HFFc6 (cell line): Measurements from ENCODE around the gene PDE4B. TPM values are rescaled to one million over a fixed set of nuclear protein-coding genes. Genes with fewer than 3 reads are reported as not detected.

Experiments used
- DNase-seq: peaks from one replicate; pipeline ENCODE4 v3.0.0-alpha.2; 2018
- H3K27ac Mint-ChIP-seq: 2 replicates; pipeline ENCODE4 v1.8.0; 2020; ENCODE audit warnings: mild to moderate bottlenecking, mixed read lengths
- H3K27me3 Mint-ChIP-seq: 2 replicates; pipeline ENCODE4 v1.8.0; 2021; ENCODE audit warnings: mild to moderate bottlenecking, moderate library complexity, mixed read lengths; ENCODE audit not compliant: insufficient read depth
- H3K36me3 Mint-ChIP-seq: 2 replicates; pipeline ENCODE4 v1.8.0; 2021; ENCODE audit warnings: low read depth, mixed read lengths
- H3K4me1 Mint-ChIP-seq: 2 replicates; pipeline ENCODE4 v1.8.0; 2020; ENCODE audit warnings: low read depth, mixed read lengths
- H3K4me3 Mint-ChIP-seq: 2 replicates; pipeline ENCODE4 v1.8.0; 2020; ENCODE audit warnings: mild to moderate bottlenecking, moderate library complexity, mixed read lengths
- H3K9me3 Mint-ChIP-seq: 2 replicates; pipeline ENCODE4 v1.8.0; 2020; ENCODE audit warnings: mild to moderate bottlenecking, mixed read lengths
- total RNA-seq, 6 experiments: library from RNA; stranded (reverse); fragmentation: NEBNext Ultra II Directional; extraction: Animal tissue kit (Norgen Biotek cat#: 25700); gene quantifications; 2 replicates in 1 of 6; 3 replicates in 5 of 6; pipeline ENCODE4 v1.2.3, GENCODE V29; 2021
- TF ChIP-seq, protein P1 (sequence below): fragments of 200-600 bp; sonication (generic); IDR thresholded peaks from 2 replicates; pipeline ENCODE4 v1.5.0; 2021; ENCODE audit warnings: antibody characterized with exemption, mild to moderate bottlenecking

PDE4B gene
- total RNA-seq, 6 experiments from 2014 or later = 34.9 to 57.6 (median 42.8) TPM

DNA sequence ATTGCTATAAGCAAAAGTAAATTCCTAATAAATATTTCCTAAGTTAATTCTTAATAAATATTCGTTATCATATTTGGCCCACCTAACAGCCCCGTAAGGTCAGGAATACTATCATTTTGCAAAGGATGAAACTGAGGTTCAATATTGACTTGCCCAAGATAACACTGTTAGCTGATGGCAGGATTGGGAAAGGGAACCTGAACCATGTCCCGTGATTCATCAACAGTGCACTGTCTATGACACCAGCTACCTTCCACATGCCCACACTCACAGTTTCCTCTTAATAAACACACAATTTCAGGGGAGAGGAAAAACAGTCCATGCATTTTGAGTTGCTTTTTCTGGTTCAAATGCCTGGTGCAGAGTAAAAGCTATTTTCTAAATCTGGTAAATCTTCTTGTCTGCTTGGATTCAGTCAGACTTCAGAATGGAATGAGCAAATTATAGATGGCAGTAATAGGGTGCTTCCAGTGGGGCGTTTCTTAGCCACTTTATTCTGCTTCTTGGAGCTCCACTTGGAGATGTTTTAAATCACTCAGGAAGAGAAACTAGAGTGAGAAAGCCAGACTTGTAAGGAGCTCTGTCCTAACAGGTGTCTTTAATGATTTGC, 354.6 kb downstream of the PDE4B start:
- H3K27me3 Mint-ChIP-seq = peaks cover 4% of the 10 kb centered on the region
- no peaks in the 10 kb centered on the region for H3K36me3 Mint-ChIP-seq
- no peaks in the 10 kb centered on the region for H3K9me3 Mint-ChIP-seq
- H3K4me3 Mint-ChIP-seq = no peak overlapping the region
- TF ChIP-seq, protein P1, sequence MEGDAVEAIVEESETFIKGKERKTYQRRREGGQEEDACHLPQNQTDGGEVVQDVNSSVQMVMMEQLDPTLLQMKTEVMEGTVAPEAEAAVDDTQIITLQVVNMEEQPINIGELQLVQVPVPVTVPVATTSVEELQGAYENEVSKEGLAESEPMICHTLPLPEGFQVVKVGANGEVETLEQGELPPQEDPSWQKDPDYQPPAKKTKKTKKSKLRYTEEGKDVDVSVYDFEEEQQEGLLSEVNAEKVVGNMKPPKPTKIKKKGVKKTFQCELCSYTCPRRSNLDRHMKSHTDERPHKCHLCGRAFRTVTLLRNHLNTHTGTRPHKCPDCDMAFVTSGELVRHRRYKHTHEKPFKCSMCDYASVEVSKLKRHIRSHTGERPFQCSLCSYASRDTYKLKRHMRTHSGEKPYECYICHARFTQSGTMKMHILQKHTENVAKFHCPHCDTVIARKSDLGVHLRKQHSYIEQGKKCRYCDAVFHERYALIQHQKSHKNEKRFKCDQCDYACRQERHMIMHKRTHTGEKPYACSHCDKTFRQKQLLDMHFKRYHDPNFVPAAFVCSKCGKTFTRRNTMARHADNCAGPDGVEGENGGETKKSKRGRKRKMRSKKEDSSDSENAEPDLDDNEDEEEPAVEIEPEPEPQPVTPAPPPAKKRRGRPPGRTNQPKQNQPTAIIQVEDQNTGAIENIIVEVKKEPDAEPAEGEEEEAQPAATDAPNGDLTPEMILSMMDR = no peak
- DNase-seq = no peak
- H3K27ac Mint-ChIP-seq = no peak overlapping the region
- no peaks in the 10 kb centered on the region for H3K4me1 Mint-ChIP-seq

- H3K9me3 Mint-ChIP-seq = no peaks in the 10 kb centered on the region
- no peak for DNase-seq
- peaks cover 4% of the 10 kb centered on the region; the same call in 1 of the 2 replicates for H3K27me3 Mint-ChIP-seq
- no peak overlapping the region for H3K4me3 Mint-ChIP-seq
- no peak overlapping the region for H3K27ac Mint-ChIP-seq
- no peaks in the 10 kb centered on the region for H3K4me1 Mint-ChIP-seq
- no peaks in the 10 kb centered on the region for H3K36me3 Mint-ChIP-seq
- TF ChIP-seq, protein P1 = no peak
Measured at GRCh38 chr1:66152034-66152433, 359.3 kb downstream of the PDE4B start.

DNA sequence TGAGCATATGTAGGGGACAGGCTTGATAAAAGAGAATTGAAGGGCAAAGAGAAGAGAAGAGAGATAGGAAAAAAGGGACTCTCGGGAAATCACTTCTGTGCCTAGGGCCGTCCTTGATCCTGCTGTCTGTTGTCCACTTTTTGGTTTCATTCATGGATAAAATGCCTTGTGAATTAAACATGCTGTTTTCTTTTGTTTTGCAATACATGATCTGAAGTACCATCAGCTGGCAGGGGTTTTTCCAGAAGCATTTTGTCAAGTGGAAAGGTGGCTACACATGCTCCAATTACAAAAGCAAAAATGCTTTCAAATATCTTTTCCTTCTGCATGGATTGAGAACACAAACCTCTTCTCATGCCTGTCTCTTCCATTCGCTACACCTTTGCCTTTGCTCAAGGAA, 361.7 kb downstream of the PDE4B start:
- Mint-ChIP-seq H3K36me3 (no peaks in the 10 kb centered on the region), H3K27ac (no peak overlapping the region), H3K27me3 (peaks cover 2% of the 10 kb centered on the region; the same call in 1 of the 2 replicates), H3K4me3 (no peak overlapping the region), H3K9me3 (no peaks in the 10 kb centered on the region), H3K4me1 (no peaks in the 10 kb centered on the region)
- DNase-seq = no peak
- TF ChIP-seq, protein P1 = no peak

GRCh38 chr1:66156144-66156543, 363.4 kb downstream of the PDE4B start:
- Mint-ChIP-seq H3K4me1 (no peaks in the 10 kb centered on the region), H3K9me3 (no peaks in the 10 kb centered on the region), H3K36me3 (no peaks in the 10 kb centered on the region), H3K27ac (no peak overlapping the region), H3K4me3 (no peak overlapping the region), H3K27me3 (no peaks in the 10 kb centered on the region)
- TF ChIP-seq, protein P1 = no peak
- no peak for DNase-seq

GRCh38 chr1:66159800-66160199, 367.1 kb downstream of the PDE4B start:
- Mint-ChIP-seq H3K4me1 (no peaks in the 10 kb centered on the region), H3K27me3 (no peaks in the 10 kb centered on the region), H3K9me3 (no peaks in the 10 kb centered on the region), H3K27ac (no peak overlapping the region), H3K4me3 (no peak overlapping the region), H3K36me3 (no peaks in the 10 kb centered on the region)
- TF ChIP-seq, protein P1 = no peak
- no peak for DNase-seq

GRCh38 chr1:66160719-66161118, 368.0 kb downstream of the PDE4B start:
- Mint-ChIP-seq H3K27ac (no peak overlapping the region), H3K9me3 (no peaks in the 10 kb centered on the region), H3K4me3 (no peak overlapping the region), H3K36me3 (no peaks in the 10 kb centered on the region), H3K27me3 (no peaks in the 10 kb centered on the region), H3K4me1 (no peaks in the 10 kb centered on the region)
- no peak for DNase-seq
- TF ChIP-seq, protein P1 = no peak
